Natural killer cell (primary cell): ENCODE data around the gene CCSER2. TPM values are rescaled to one million over a fixed set of nuclear protein-coding genes. Genes with fewer than 3 reads are reported as not detected.

Experiments
- ATAC-seq, 3 donors: fragments of 150-1000 bp in 2 of 3; fragments of 200-7000 bp in 1 of 3; cut with Tn5 transposase; 1 replicate in 1 of 3; 2 replicates in 2 of 3; pipeline ENCODE4 v1.10.0; 2021; ENCODE audit warnings: mild to moderate bottlenecking in 2 of 3, moderate library complexity in 2 of 3
- DNase-seq, 2 donors: peaks; one replicate each; pipeline versions ENCODE4 v3.0.0 to v3.0.0-alpha.2; 2013 to 2021; ENCODE audit warnings: mixed read lengths in 1 of 2
- H3K27ac ChIP-seq: one replicate; pipeline ENCODE4 v1.5.1; 2013; ENCODE audit warnings: mild to moderate bottlenecking, low read length
- H3K27me3 ChIP-seq: one replicate; pipeline ENCODE4 v1.6.1; 2013; ENCODE audit warnings: low read length; ENCODE audit not compliant: control insufficient read depth, insufficient read depth
- H3K36me3 ChIP-seq: one replicate; pipeline ENCODE4 v1.6.1; 2013; ENCODE audit warnings: low read length; ENCODE audit not compliant: control insufficient read depth, insufficient read depth
- H3K4me1 ChIP-seq: one replicate; pipeline ENCODE4 v1.6.1; 2013; ENCODE audit warnings: low read length; ENCODE audit not compliant: control insufficient read depth, insufficient read depth
- H3K4me3 ChIP-seq: one replicate; pipeline ENCODE4 v1.5.1; 2013; ENCODE audit warnings: low read length
- H3K9me3 ChIP-seq: one replicate; pipeline ENCODE4 v1.6.1; 2013; ENCODE audit warnings: low read length; ENCODE audit not compliant: control insufficient read depth, insufficient read depth
- H3K27ac Mint-ChIP-seq, 2 donors: one replicate each; pipeline ENCODE4 v1.8.0; 2022; ENCODE audit warnings: mild to moderate bottlenecking in 2 of 2, mixed read lengths in 2 of 2, moderate library complexity in 1 of 2
- H3K27me3 Mint-ChIP-seq, 2 donors: one replicate each; pipeline ENCODE4 v1.8.0; 2022; ENCODE audit warnings: low read depth in 2 of 2, mixed read lengths in 2 of 2
- H3K36me3 Mint-ChIP-seq: one replicate; pipeline ENCODE4 v1.8.0; 2022; ENCODE audit warnings: mixed read lengths
- H3K4me1 Mint-ChIP-seq, 2 donors: one replicate each; pipeline ENCODE4 v1.8.0; 2022; ENCODE audit warnings: mixed read lengths in 2 of 2
- H3K4me3 Mint-ChIP-seq: one replicate; pipeline ENCODE4 v1.8.0; 2022; ENCODE audit warnings: mild to moderate bottlenecking, moderate library complexity, mixed read lengths
- H3K9me3 Mint-ChIP-seq, 2 donors: one replicate each; pipeline ENCODE4 v1.8.0; 2022; ENCODE audit warnings: mixed read lengths in 2 of 2
- WGBS: methylation state at CpG from one replicate; pipeline ENCODE4 v1.1.7; 2013; ENCODE audit warnings: missing lambda C conversion rate; ENCODE audit not compliant: insufficient coverage; 5-methylcytosine and 5-hydroxymethylcytosine counted together
- intact Hi-C: fragments of 100-400 bp; cut with micrococcal nuclease; formaldehyde crosslinking; loops from one replicate; pipeline ENCODE4 v1.14.2; 2022
- total RNA-seq, 4 donors: library from RNA; stranded (reverse); fragments of 120-200 nt in 1 of 4; gene quantifications; one replicate each; pipeline versions ENCODE4 v1.2.3 to v1.2.4, GENCODE V29; 2013 to 2022
- TF ChIP-seq, protein P1 (sequence below): fragments of 200-600 bp; IDR thresholded peaks from one replicate; pipeline ENCODE4 v1.8.0; 2022; ENCODE audit warnings: antibody characterized with exemption

The CCSER2 gene
- total RNA-seq, 3 donors from 2014 or later (not counting 1 experiment from before 2014, with no cell fraction given): 125 to 158 (median 146) TPM

- Mint-ChIP-seq H3K27me3 (no peaks in the 10 kb centered on the region), H3K36me3 (peaks cover 10% of the 10 kb centered on the region), H3K27ac (peak overlapping the region; percentile 92 to 100), H3K9me3 (no peaks in the 10 kb centered on the region), H3K4me1 (peaks cover 36 to 43% of the 10 kb centered on the region in 2 donors), H3K4me3 (peak overlapping the region; percentile 98)
- intact Hi-C loops: loop anchor here (1.0 kb wide), 1 partner anchor 13 kb away; no protein-coding TSS in a partner anchor
- peak overlapping the region; percentile 96 for H3K27ac ChIP-seq
- TF ChIP-seq, protein P1, sequence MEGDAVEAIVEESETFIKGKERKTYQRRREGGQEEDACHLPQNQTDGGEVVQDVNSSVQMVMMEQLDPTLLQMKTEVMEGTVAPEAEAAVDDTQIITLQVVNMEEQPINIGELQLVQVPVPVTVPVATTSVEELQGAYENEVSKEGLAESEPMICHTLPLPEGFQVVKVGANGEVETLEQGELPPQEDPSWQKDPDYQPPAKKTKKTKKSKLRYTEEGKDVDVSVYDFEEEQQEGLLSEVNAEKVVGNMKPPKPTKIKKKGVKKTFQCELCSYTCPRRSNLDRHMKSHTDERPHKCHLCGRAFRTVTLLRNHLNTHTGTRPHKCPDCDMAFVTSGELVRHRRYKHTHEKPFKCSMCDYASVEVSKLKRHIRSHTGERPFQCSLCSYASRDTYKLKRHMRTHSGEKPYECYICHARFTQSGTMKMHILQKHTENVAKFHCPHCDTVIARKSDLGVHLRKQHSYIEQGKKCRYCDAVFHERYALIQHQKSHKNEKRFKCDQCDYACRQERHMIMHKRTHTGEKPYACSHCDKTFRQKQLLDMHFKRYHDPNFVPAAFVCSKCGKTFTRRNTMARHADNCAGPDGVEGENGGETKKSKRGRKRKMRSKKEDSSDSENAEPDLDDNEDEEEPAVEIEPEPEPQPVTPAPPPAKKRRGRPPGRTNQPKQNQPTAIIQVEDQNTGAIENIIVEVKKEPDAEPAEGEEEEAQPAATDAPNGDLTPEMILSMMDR: no peak
- H3K27me3 ChIP-seq: no peaks in the 10 kb centered on the region
- peak overlapping the region; percentile 61 for H3K4me3 ChIP-seq
- peaks cover 31% of the 10 kb centered on the region for H3K4me1 ChIP-seq
- 4% methylated on average over 6 of the region's 6 CpGs for WGBS
- H3K9me3 ChIP-seq: no peaks in the 10 kb centered on the region
- ATAC-seq (no peak), DNase-seq (peak in 1 of 2 donors; percentile 37)
- H3K36me3 ChIP-seq: no peaks in the 10 kb centered on the region
Measured at GRCh38 chr10:84329196-84329611, 815 bp downstream of the CCSER2 start.

DNA sequence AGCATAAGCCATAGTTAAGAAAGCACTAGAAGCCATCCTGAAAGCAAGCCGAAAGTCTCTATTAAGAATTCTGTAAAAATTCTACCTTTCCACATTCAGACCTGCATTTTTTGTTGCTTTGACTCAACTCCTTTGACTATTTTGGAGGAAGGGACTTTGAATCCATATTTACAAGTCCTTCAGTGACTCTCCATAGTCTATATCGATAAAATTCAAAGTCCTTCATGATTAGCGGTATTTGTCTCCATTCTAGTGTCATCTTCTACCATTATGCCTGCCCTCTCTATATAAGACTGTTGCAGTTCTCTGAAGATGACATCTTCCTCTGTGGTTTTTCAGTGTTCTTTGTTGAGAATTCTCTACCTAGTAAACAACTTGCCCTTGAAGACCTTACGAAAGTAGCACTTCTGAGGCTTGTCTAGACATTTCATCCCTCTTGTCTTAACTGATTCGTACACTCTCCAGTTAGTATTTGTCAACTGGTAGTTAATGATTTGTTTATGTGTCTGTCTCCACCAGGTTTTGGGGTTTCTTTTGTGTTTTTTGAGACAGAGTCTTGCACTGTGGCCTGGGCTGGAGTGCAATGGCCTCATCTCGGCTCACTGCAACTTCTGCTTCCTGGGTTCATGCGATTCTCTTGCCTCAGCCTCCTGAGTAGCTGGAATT is 1.7 kb downstream of the CCSER2 start:
- WGBS: 49% methylated on average over 5 of the region's 7 CpGs
- H3K9me3 Mint-ChIP-seq: no peaks in the 10 kb centered on the region
- Histone ChIP-seq H3K4me1 (peaks cover 37% of the 10 kb centered on the region), H3K4me3 (peak overlapping the region; percentile 61), H3K9me3 (no peaks in the 10 kb centered on the region), H3K27me3 (no peaks in the 10 kb centered on the region), H3K27ac (peak overlapping the region; percentile 96), H3K36me3 (no peaks in the 10 kb centered on the region)
- DNase-seq: peak; percentile 40 to 83
- peak overlapping the region; percentile 92 to 100 for H3K27ac Mint-ChIP-seq
- TF ChIP-seq, protein P1: no peak
- intact Hi-C loops: loop anchor here (1.0 to 5.0 kb wide), 4 partner anchors 12 to 153 kb away; no protein-coding TSS in a partner anchor
- peaks cover 10% of the 10 kb centered on the region for H3K36me3 Mint-ChIP-seq
- H3K27me3 Mint-ChIP-seq: no peaks in the 10 kb centered on the region
- H3K4me3 Mint-ChIP-seq: peak overlapping the region; percentile 98
- peaks cover 36 to 52% of the 10 kb centered on the region in 2 donors for H3K4me1 Mint-ChIP-seq
- ATAC-seq: peak; percentile 26 to 58 (median 46)

GRCh38 chr10:84331091-84331490 is 2.7 kb downstream of the CCSER2 start:
- TF ChIP-seq, protein P1: no peak
- DNase-seq (peak in 1 of 2 donors; percentile 27), ATAC-seq (no peak)
- Histone ChIP-seq H3K4me3 (no peak overlapping the region), H3K27ac (peak overlapping the region; percentile 96), H3K36me3 (no peaks in the 10 kb centered on the region), H3K9me3 (no peaks in the 10 kb centered on the region), H3K4me1 (peaks cover 41% of the 10 kb centered on the region), H3K27me3 (no peaks in the 10 kb centered on the region)
- Mint-ChIP-seq H3K36me3 (peaks cover 10% of the 10 kb centered on the region), H3K27me3 (no peaks in the 10 kb centered on the region), H3K4me1 (peaks cover 36 to 55% of the 10 kb centered on the region in 2 donors), H3K9me3 (no peaks in the 10 kb centered on the region), H3K4me3 (peak overlapping the region; percentile 98), H3K27ac (peak overlapping the region; percentile 92 to 100)
- no CpG with 5 or more reads among the region's 2 CpGs for WGBS
- intact Hi-C loops: loop anchor here (5.0 kb wide), 3 partner anchors 36 to 154 kb away; no protein-coding TSS in a partner anchor
